Endothelial cell (in vitro differentiated cells): ENCODE measurements around the gene MON1A. TPM values are rescaled to one million over a fixed set of nuclear protein-coding genes. Genes with fewer than 3 reads are reported as not detected.

ENCODE experiments used
- DNase-seq: peaks from one replicate; pipeline ENCODE4 v3.0.0; 2021; ENCODE audit warnings: low spot score
- H3K27ac Mint-ChIP-seq: one replicate; pipeline ENCODE4 v1.8.0; 2021; ENCODE audit warnings: mixed read lengths, inconsistent platforms; ENCODE audit not compliant: unreplicated experiment
- H3K27me3 Mint-ChIP-seq: one replicate; pipeline ENCODE4 v1.8.0; 2021; ENCODE audit warnings: mild to moderate bottlenecking, moderate library complexity, mixed read lengths, inconsistent platforms; ENCODE audit not compliant: unreplicated experiment
- H3K36me3 Mint-ChIP-seq: one replicate; pipeline ENCODE4 v1.8.0; 2021; ENCODE audit warnings: mild to moderate bottlenecking, low read depth, mixed read lengths, inconsistent platforms; ENCODE audit not compliant: unreplicated experiment
- H3K4me1 Mint-ChIP-seq: one replicate; pipeline ENCODE4 v1.8.0; 2021; ENCODE audit warnings: mild to moderate bottlenecking, mixed read lengths, inconsistent platforms; ENCODE audit not compliant: unreplicated experiment
- H3K4me3 Mint-ChIP-seq: one replicate; pipeline ENCODE4 v1.8.0; 2021; ENCODE audit warnings: mild to moderate bottlenecking, mixed read lengths, inconsistent platforms; ENCODE audit not compliant: unreplicated experiment
- H3K9me3 Mint-ChIP-seq: one replicate; pipeline ENCODE4 v1.8.0; 2021; ENCODE audit warnings: mixed read lengths, inconsistent platforms; ENCODE audit not compliant: unreplicated experiment
- CTCF ChIP-seq: fragments of 200-600 bp; sonication (generic); IDR thresholded peaks from one replicate; pipeline ENCODE4 v1.5.0; 2021; ENCODE audit warnings: antibody characterized with exemption; ENCODE audit not compliant: unreplicated experiment
- long read RNA-seq: library from polyadenylated mRNA; unstranded; transcript quantifications from one replicate; pipeline ENCODE4 v2.0.0, GENCODE V29; 2020; ENCODE audit not compliant: unreplicated experiment
- total RNA-seq: library from RNA; stranded (reverse); fragmentation: NEBNext Ultra II Directional; extraction: Animal tissue kit (Norgen Biotek cat#: 25700); gene quantifications from one replicate; pipeline ENCODE4 v1.2.1, GENCODE V29; 2021; ENCODE audit not compliant: unreplicated experiment

Gene MON1A
- total RNA-seq, result 6.1 TPM
- long read RNA-seq, transcript MON1A-201 (6 exons, 2,370 nt), result major isoform, 6 of 7 reads
- long read RNA-seq, partial matches to known transcripts, result 1 of 7 reads
- long read RNA-seq, other reads (novel, unspliced or antisense), result 0 of 7 reads

- DNase-seq, result peak; percentile 98
These were observed at the start of gene MON1A for GRCh38 chr3:49929291-49930167. Gene MON1A (minus strand): TSS chr3:49929811. CDS start chr3:49913346, 16,465 bp downstream.

GRCh38 chr3:49976942-49977341 lies 47.3 kb upstream of the MON1A start:
- H3K36me3 Mint-ChIP-seq, result peaks cover 8% of the 10 kb centered on the region
- H3K27ac Mint-ChIP-seq, result no peak overlapping the region
- TF ChIP-seq CTCF, result no peak
- H3K9me3 Mint-ChIP-seq, result no peaks in the 10 kb centered on the region
- no peak for DNase-seq
- H3K4me3 Mint-ChIP-seq, result no peak overlapping the region
- H3K4me1 Mint-ChIP-seq, result no peaks in the 10 kb centered on the region
- no peaks in the 10 kb centered on the region for H3K27me3 Mint-ChIP-seq

More at GRCh38 chr3:49929291-49930167, at the start of gene MON1A:
- peak within 1 kb of the TSS; percentile 36 for H3K27ac Mint-ChIP-seq
- H3K4me3 Mint-ChIP-seq, result peak within 1 kb of the TSS; percentile 91
- H3K36me3 Mint-ChIP-seq, result no peaks in the 10 kb centered on the region
- peak; percentile 21 for TF ChIP-seq CTCF
- H3K27me3 Mint-ChIP-seq, result peaks cover 5% of the 10 kb centered on the region
- peaks cover 13% of the 10 kb centered on the region for H3K4me1 Mint-ChIP-seq
- H3K9me3 Mint-ChIP-seq, result no peaks in the 10 kb centered on the region

GRCh38 chr3:49972656-49973055 lies 43.0 kb upstream of the MON1A start:
- H3K9me3 Mint-ChIP-seq, result no peaks in the 10 kb centered on the region
- H3K4me1 Mint-ChIP-seq, result no peaks in the 10 kb centered on the region
- H3K27ac Mint-ChIP-seq, result no peak overlapping the region
- TF ChIP-seq CTCF, result no peak
- no peak overlapping the region for H3K4me3 Mint-ChIP-seq
- DNase-seq, result no peak
- no peaks in the 10 kb centered on the region for H3K27me3 Mint-ChIP-seq
- H3K36me3 Mint-ChIP-seq, result peaks cover 14% of the 10 kb centered on the region

GRCh38 chr3:49968346-49968745 lies 38.7 kb upstream of the MON1A start:
- TF ChIP-seq CTCF, result no peak
- peaks cover 15% of the 10 kb centered on the region for H3K36me3 Mint-ChIP-seq
- H3K4me3 Mint-ChIP-seq, result no peak overlapping the region
- H3K9me3 Mint-ChIP-seq, result no peaks in the 10 kb centered on the region
- H3K4me1 Mint-ChIP-seq, result no peaks in the 10 kb centered on the region
- no peaks in the 10 kb centered on the region for H3K27me3 Mint-ChIP-seq
- DNase-seq, result no peak
- H3K27ac Mint-ChIP-seq, result no peak overlapping the region

- H3K36me3 Mint-ChIP-seq, result peaks cover 12% of the 10 kb centered on the region
- no peak for DNase-seq
- no peak overlapping the region for H3K4me3 Mint-ChIP-seq
- no peak overlapping the region for H3K27ac Mint-ChIP-seq
- no peaks in the 10 kb centered on the region for H3K4me1 Mint-ChIP-seq
- no peaks in the 10 kb centered on the region for H3K9me3 Mint-ChIP-seq
- TF ChIP-seq CTCF, result no peak
- H3K27me3 Mint-ChIP-seq, result no peaks in the 10 kb centered on the region
These were observed 37.7 kb upstream of the MON1A start for GRCh38 chr3:49967291-49967690.
